Measurements from ENCODE around the gene RBBP6. TPM values are rescaled to one million over a fixed set of nuclear protein-coding genes. Genes with fewer than 3 reads are reported as not detected.
"Not testable (repeated sequence)": the region's sequence is repeated elsewhere in the genome, so short reads cannot be mapped to it uniquely, and the experiment has no call there.

The RBBP6 gene
- total and polyA plus RNA-seq, 5 donors: 26.0 to 41.2 (median 32.2) TPM

- Histone ChIP-seq H3K9me3 (ENCODE audit: control insufficient read depth, low read length) (no peaks in the 10 kb centered on the region), H3K27me3 (ENCODE audit: control insufficient read depth, insufficient read depth) (no peaks in the 10 kb centered on the region), H3K27ac (ENCODE audit: low read length) (no peak overlapping the region), H3K4me3 (ENCODE audit: low read length) (no peak overlapping the region), H3K4me1 (ENCODE audit: control insufficient read depth, insufficient read depth, low read length) (no peaks in the 10 kb centered on the region)
- DNase-seq (peak in 1 of 3 donors; percentile 29), ATAC-seq (no peak)
- WGBS: 94% methylated on average over 2 of the region's 2 CpGs
- intact Hi-C loops (cut with DNase I): loop anchor here in 1 of 4 donors (10.0 kb wide), 1 partner anchor 233 kb away; no protein-coding TSS in a partner anchor
Measured at GRCh38 chr16:24572069-24572468, 32.7 kb downstream of the RBBP6 start.

GRCh38 chr16:24573141-24573540 lies 33.8 kb downstream of the RBBP6 start:
- 94% methylated on average over 6 of the region's 6 CpGs for WGBS
- intact Hi-C loops (cut with DNase I): loop anchor here in 1 of 4 donors (10.0 kb wide), 1 partner anchor 232 kb away; no protein-coding TSS in a partner anchor
- DNase-seq: no peak
- no peak overlapping the region for H3K27ac ChIP-seq (ENCODE audit: low read length)
- no peak overlapping the region for H3K4me3 ChIP-seq (ENCODE audit: low read length)
- no peaks in the 10 kb centered on the region for H3K4me1 ChIP-seq (ENCODE audit: control insufficient read depth, insufficient read depth, low read length)
- no peaks in the 10 kb centered on the region for H3K27me3 ChIP-seq (ENCODE audit: control insufficient read depth, insufficient read depth)
- no peak for ATAC-seq
- no peaks in the 10 kb centered on the region for H3K9me3 ChIP-seq (ENCODE audit: control insufficient read depth, low read length)

GRCh38 chr16:24574515-24575485 lies 35.4 kb downstream of the RBBP6 start:
- peak in 2 of 3 donors; percentile 38 to 64 for DNase-seq
- not testable (repeated sequence) for H3K27me3 ChIP-seq (ENCODE audit: control insufficient read depth, insufficient read depth); ATAC-seq; H3K27ac ChIP-seq (ENCODE audit: low read length); H3K4me3 ChIP-seq (ENCODE audit: low read length); H3K9me3 ChIP-seq (ENCODE audit: control insufficient read depth, low read length); H3K4me1 ChIP-seq (ENCODE audit: control insufficient read depth, insufficient read depth, low read length)
- intact Hi-C loops (cut with DNase I): loop anchor here in 1 of 4 donors (10.0 kb wide), 1 partner anchor 230 kb away; no protein-coding TSS in a partner anchor
- WGBS: 97% methylated on average over 63 of the region's 66 CpGs

GRCh38 chr16:24575791-24576190 lies 36.4 kb downstream of the RBBP6 start:
- H3K4me3 ChIP-seq (ENCODE audit: low read length); ATAC-seq; H3K27me3 ChIP-seq (ENCODE audit: control insufficient read depth, insufficient read depth); DNase-seq; H3K9me3 ChIP-seq (ENCODE audit: control insufficient read depth, low read length); H3K27ac ChIP-seq (ENCODE audit: low read length); H3K4me1 ChIP-seq (ENCODE audit: control insufficient read depth, insufficient read depth, low read length): not testable (repeated sequence)
- WGBS: 77% methylated on average over 4 of the region's 4 CpGs
- intact Hi-C loops (cut with DNase I): loop anchor here in 1 of 4 donors (10.0 kb wide), 1 partner anchor 229 kb away; no protein-coding TSS in a partner anchor

- H3K27me3 ChIP-seq (ENCODE audit: control insufficient read depth, insufficient read depth): no peaks in the 10 kb centered on the region
- DNase-seq (peak in 1 of 3 donors; percentile 14), ATAC-seq (peak in 1 of 2 donors; percentile 71)
- no peaks in the 10 kb centered on the region for H3K4me1 ChIP-seq (ENCODE audit: control insufficient read depth, insufficient read depth, low read length)
- H3K27ac ChIP-seq (ENCODE audit: low read length): no peak overlapping the region
- WGBS: 65% methylated on average over 11 of the region's 11 CpGs
- no peak overlapping the region for H3K4me3 ChIP-seq (ENCODE audit: low read length)
- intact Hi-C loops (cut with DNase I): loop anchor here in 1 of 4 donors (10.0 kb wide), 1 partner anchor 228 kb away; no protein-coding TSS in a partner anchor
- H3K9me3 ChIP-seq (ENCODE audit: control insufficient read depth, low read length): no peaks in the 10 kb centered on the region
Measured at GRCh38 chr16:24577167-24577566, 37.8 kb downstream of the RBBP6 start.

GRCh38 chr16:24580665-24581064 lies 41.3 kb downstream of the RBBP6 start:
- ATAC-seq (no peak), DNase-seq (no peak)
- intact Hi-C loops (cut with DNase I): no loop called here
- Histone ChIP-seq H3K27ac (ENCODE audit: low read length) (no peak overlapping the region), H3K9me3 (ENCODE audit: control insufficient read depth, low read length) (no peaks in the 10 kb centered on the region), H3K27me3 (ENCODE audit: control insufficient read depth, insufficient read depth) (no peaks in the 10 kb centered on the region), H3K4me1 (ENCODE audit: control insufficient read depth, insufficient read depth, low read length) (no peaks in the 10 kb centered on the region), H3K4me3 (ENCODE audit: low read length) (no peak overlapping the region)
- 59% methylated on average over 5 of the region's 5 CpGs for WGBS

GRCh38 chr16:24583494-24583893 lies 44.1 kb downstream of the RBBP6 start:
- H3K27me3 ChIP-seq (ENCODE audit: control insufficient read depth, insufficient read depth): no peaks in the 10 kb centered on the region
- H3K4me3 ChIP-seq (ENCODE audit: low read length): no peak overlapping the region
- ATAC-seq (no peak), DNase-seq (no peak)
- no peak overlapping the region for H3K27ac ChIP-seq (ENCODE audit: low read length)
- no peaks in the 10 kb centered on the region for H3K4me1 ChIP-seq (ENCODE audit: control insufficient read depth, insufficient read depth, low read length)
- intact Hi-C loops (cut with DNase I): no loop called here
- no peaks in the 10 kb centered on the region for H3K9me3 ChIP-seq (ENCODE audit: control insufficient read depth, low read length)
- 77% methylated on average over 5 of the region's 5 CpGs for WGBS

GRCh38 chr16:24589997-24590396 lies 50.6 kb downstream of the RBBP6 start:
- 57% methylated on average over 1 of the region's 1 CpG for WGBS
- no peaks in the 10 kb centered on the region for H3K4me1 ChIP-seq (ENCODE audit: control insufficient read depth, insufficient read depth, low read length)
- no peak for DNase-seq
- intact Hi-C loops (cut with DNase I): no loop called here
- no peak overlapping the region for H3K27ac ChIP-seq (ENCODE audit: low read length)
- H3K9me3 ChIP-seq (ENCODE audit: control insufficient read depth, low read length): no peaks in the 10 kb centered on the region
- H3K4me3 ChIP-seq (ENCODE audit: low read length): no peak overlapping the region
- H3K27me3 ChIP-seq (ENCODE audit: control insufficient read depth, insufficient read depth): no peaks in the 10 kb centered on the region
- ATAC-seq: no peak

- H3K9me3 ChIP-seq (ENCODE audit: control insufficient read depth, low read length): no peaks in the 10 kb centered on the region
- no peaks in the 10 kb centered on the region for H3K4me1 ChIP-seq (ENCODE audit: control insufficient read depth, insufficient read depth, low read length)
- no peak overlapping the region for H3K27ac ChIP-seq (ENCODE audit: low read length)
- no peak overlapping the region for H3K4me3 ChIP-seq (ENCODE audit: low read length)
- no peaks in the 10 kb centered on the region for H3K27me3 ChIP-seq (ENCODE audit: control insufficient read depth, insufficient read depth)
- 93% methylated on average over 8 of the region's 8 CpGs for WGBS
- DNase-seq: no peak
- no peak for ATAC-seq
- intact Hi-C loops (cut with DNase I): no loop called here
Measured at GRCh38 chr16:24598777-24599437, 59.5 kb downstream of the RBBP6 start.

- intact Hi-C loops (cut with DNase I): no loop called here
- H3K27me3 ChIP-seq (ENCODE audit: control insufficient read depth, insufficient read depth): no peaks in the 10 kb centered on the region
- H3K4me3 ChIP-seq (ENCODE audit: low read length): peak overlapping the region; percentile 36
- DNase-seq: no peak
- no peak overlapping the region for H3K27ac ChIP-seq (ENCODE audit: low read length)
- 32% methylated on average over 4 of the region's 4 CpGs for WGBS
- no peaks in the 10 kb centered on the region for H3K4me1 ChIP-seq (ENCODE audit: control insufficient read depth, insufficient read depth, low read length)
- H3K9me3 ChIP-seq (ENCODE audit: control insufficient read depth, low read length): no peaks in the 10 kb centered on the region
- ATAC-seq: no peak
Measured at GRCh38 chr16:24609417-24609739, 70.0 kb downstream of the RBBP6 start.

Measured in right cardiac atrium (tissue), 5 donors.